IMR-90 (cell line): ENCODE measurements around the gene CMC1. TPM values are rescaled to one million over a fixed set of nuclear protein-coding genes. Genes with fewer than 3 reads are reported as not detected.

Experiments used
- ATAC-seq: fragments of 200-7000 bp; cut with Tn5 transposase; 2 replicates; pipeline ENCODE4 v1.9.1; 2020; ENCODE audit warnings: low read depth, mild to moderate bottlenecking, moderate library complexity
- BruUV-seq: library from RNA; stranded (reverse); fragments of 400-500 nt; replicated peaks from 2 replicates; lab custom pipeline; 2021; lab: Mats Ljungman, UMichigan
- CTCF ChIA-PET: fragments of 300-600 bp; formaldehyde crosslinking; extraction: SDS; loops from one replicate; lab custom pipeline; 2021; ENCODE audit warnings: antibody characterized with exemption; lab: Yijun Ruan, JAX
- POLR2A ChIA-PET: fragments of 300-600 bp; sonication (Branson Sonifier 250); formaldehyde crosslinking; loops from one replicate; lab custom pipeline; 2022; ENCODE audit warnings: antibody characterized with exemption; ENCODE audit not compliant: unreplicated experiment; lab: Charles Lee
- DNase-seq: peaks from one replicate; pipeline ENCODE4 v3.0.0; 2013
- H2AFZ ChIP-seq: replicated peaks from 2 replicates; pipeline ENCODE3; 2013; ENCODE audit warnings: low read length, mild to moderate bottlenecking; ENCODE audit not compliant: poor library complexity
- H2AK5ac ChIP-seq: 2 replicates; pipeline ENCODE4 v1.6.1; 2013; ENCODE audit warnings: low read depth, low read length, inconsistent platforms
- H2AK9ac ChIP-seq: replicated peaks from 2 replicates; pipeline ENCODE3; 2013; ENCODE audit warnings: mild to moderate bottlenecking, low read depth, low read length, moderate library complexity; ENCODE audit not compliant: poor library complexity
- H2BK120ac ChIP-seq: 2 replicates; pipeline ENCODE4 v1.6.1; 2013; ENCODE audit warnings: low read depth, low read length, inconsistent platforms
- H2BK15ac ChIP-seq: 3 replicates; pipeline ENCODE4 v1.6.1; 2013; ENCODE audit warnings: low read depth, low read length, inconsistent platforms
- H2BK20ac ChIP-seq: 2 replicates; pipeline ENCODE4 v1.6.1; 2013; ENCODE audit warnings: low read depth, mild to moderate bottlenecking, inconsistent platforms, low read length, moderate library complexity
- H2BK5ac ChIP-seq: 2 replicates; pipeline ENCODE4 v1.6.1; 2013; ENCODE audit warnings: mild to moderate bottlenecking, low read depth, low read length, inconsistent platforms; ENCODE audit not compliant: poor library complexity, severe bottlenecking
- H3K14ac ChIP-seq: replicated peaks from 2 replicates; pipeline ENCODE4 v1.6.1; 2013; ENCODE audit warnings: low read depth, low read length, inconsistent platforms
- H3K18ac ChIP-seq: 2 replicates; pipeline ENCODE4 v1.6.1; 2013; ENCODE audit warnings: low read depth, low read length, control low read depth
- H3K23ac ChIP-seq: 2 replicates; pipeline ENCODE4 v1.6.1; 2013; ENCODE audit warnings: low read depth, low read length, inconsistent platforms
- H3K27ac ChIP-seq: 2 replicates; pipeline ENCODE4 v1.5.1; 2013; ENCODE audit warnings: mild to moderate bottlenecking, control low read depth, low read length; ENCODE audit not compliant: insufficient read depth
- H3K27me3 ChIP-seq: 2 replicates; pipeline ENCODE4 v1.6.1; 2013; ENCODE audit warnings: low read length; ENCODE audit not compliant: control insufficient read depth, insufficient read depth
- H3K36me3 ChIP-seq: 2 replicates; pipeline ENCODE4 v1.6.1; 2013; ENCODE audit warnings: low read length, mixed read lengths; ENCODE audit not compliant: control insufficient read depth, insufficient read depth
- H3K4ac ChIP-seq: 2 replicates; pipeline ENCODE4 v1.6.1; 2013; ENCODE audit warnings: low read depth, low read length, inconsistent platforms
- H3K4me1 ChIP-seq: 2 replicates; pipeline ENCODE4 v1.6.1; 2013; ENCODE audit warnings: low read length, mixed read lengths; ENCODE audit not compliant: control insufficient read depth, insufficient read depth
- H3K4me2 ChIP-seq: 2 replicates; pipeline ENCODE4 v1.6.1; 2013; ENCODE audit warnings: low read depth, mild to moderate bottlenecking, control low read depth, low read length, moderate library complexity
- H3K4me3 ChIP-seq: 2 replicates; pipeline ENCODE4 v1.5.1; 2013; ENCODE audit warnings: low read depth, mild to moderate bottlenecking, control low read depth, low read length, moderate library complexity; ENCODE audit not compliant: insufficient read depth
- H3K56ac ChIP-seq: 2 replicates; pipeline ENCODE4 v1.6.1; 2013; ENCODE audit warnings: low read length, inconsistent platforms; ENCODE audit not compliant: insufficient read depth; ENCODE audit errors: extremely low read depth
- H3K79me1 ChIP-seq, 2 experiments: 2 replicates each; pipeline ENCODE4 v1.6.1; 2013; ENCODE audit warnings: low read length in 2 of 2, inconsistent platforms in 1 of 2, low read depth in 1 of 2
- H3K9ac ChIP-seq: 2 replicates; pipeline ENCODE4 v1.6.1; 2013; ENCODE audit warnings: low read depth, low read length, control low read depth
- H3K9me1 ChIP-seq: 2 replicates; pipeline ENCODE4 v1.6.1; 2013; ENCODE audit warnings: low read length, inconsistent platforms; ENCODE audit not compliant: insufficient read depth
- H3K9me3 ChIP-seq: 2 replicates; pipeline ENCODE4 v1.6.1; 2013; ENCODE audit warnings: low read length; ENCODE audit not compliant: control insufficient read depth, insufficient read depth
- H4K20me1 ChIP-seq: 2 replicates; pipeline ENCODE4 v1.6.1; 2013; ENCODE audit warnings: low read length, inconsistent platforms; ENCODE audit not compliant: insufficient read depth
- H4K5ac ChIP-seq: 2 replicates; pipeline ENCODE4 v1.6.1; 2013; ENCODE audit warnings: mild to moderate bottlenecking, low read depth, low read length, control low read depth
- H4K8ac ChIP-seq, 2 experiments: 2 replicates each; pipeline ENCODE4 v1.6.1; 2013; ENCODE audit warnings: low read depth in 2 of 2, low read length in 2 of 2, control low read depth in 1 of 2, inconsistent platforms in 1 of 2
- H4K91ac ChIP-seq: 2 replicates; pipeline ENCODE4 v1.6.1; 2013; ENCODE audit warnings: low read depth, low read length, inconsistent platforms; ENCODE audit not compliant: insufficient read depth
- BHLHE40 ChIP-seq: fragments of 150-350 bp; IDR thresholded peaks from 2 replicates; pipeline ENCODE4 v1.6.1; 2016; ENCODE audit warnings: mild to moderate bottlenecking, low read depth, low read length
- CHD1 ChIP-seq: IDR thresholded peaks from 2 replicates; pipeline ENCODE4 v1.6.1; 2012; ENCODE audit warnings: low read depth, low read length, improper control_type of control experiment
- CTCF ChIP-seq: conservative IDR thresholded peaks from 2 replicates; pipeline ENCODE4 v1.5.1; 2012; ENCODE audit warnings: mild to moderate bottlenecking, low read depth, low read length, improper control_type of control experiment
- ELK1 ChIP-seq: fragments of 150-350 bp; IDR thresholded peaks from 2 replicates; pipeline ENCODE4 v1.6.1; 2016; ENCODE audit warnings: low read depth, mild to moderate bottlenecking, low read length, moderate library complexity, borderline replicate concordance
- FOS ChIP-seq: fragments of 150-350 bp; IDR thresholded peaks from 2 replicates; pipeline ENCODE4 v1.6.1; 2016; ENCODE audit warnings: low read depth, low read length
- MAFK ChIP-seq: IDR thresholded peaks from 2 replicates; pipeline ENCODE4 v1.6.1; 2012; ENCODE audit warnings: low read depth, low read length, improper control_type of control experiment
- MXI1 ChIP-seq: IDR thresholded peaks from 2 replicates; pipeline ENCODE4 v1.6.1; 2012; ENCODE audit warnings: low read depth, mild to moderate bottlenecking, low read length, moderate library complexity, borderline replicate concordance
- NFE2L2 ChIP-seq: fragments of 150-350 bp; IDR thresholded peaks from 2 replicates; pipeline ENCODE4 v1.6.1; 2016; ENCODE audit warnings: low read depth, mild to moderate bottlenecking, low read length
- RCOR1 ChIP-seq: IDR thresholded peaks from 2 replicates; pipeline ENCODE4 v1.6.1; 2012; ENCODE audit warnings: mild to moderate bottlenecking, low read length, improper control_type of control experiment; ENCODE audit not compliant: insufficient replicate concordance
- SMC3 ChIP-seq: fragments of 150-350 bp; IDR thresholded peaks from 2 replicates; pipeline ENCODE4 v1.6.1; 2016; ENCODE audit warnings: low read depth, mild to moderate bottlenecking, antibody characterized with exemption, low read length, moderate library complexity
- WGBS, 2 experiments: methylation state at CpG; one replicate each; pipeline versions ENCODE4 v1.1.5 to v1.1.7; 2013; ENCODE audit warnings: missing lambda C conversion rate in 2 of 2; ENCODE audit not compliant: insufficient read length in 1 of 2; ENCODE audit errors: extremely low coverage in 2 of 2; 5-methylcytosine and 5-hydroxymethylcytosine counted together
- dilution Hi-C: fragments of 300-500 bp; cut with HindIII; formaldehyde crosslinking; loops from one replicate; pipeline ENCODE4 v1.14.3; 2018; ENCODE audit warnings: low sequenced_read_pairs; ENCODE audit not compliant: unreplicated experiment
- in situ Hi-C: fragments of 300-500 bp; cut with MboI; formaldehyde crosslinking; loops from 3 replicates; pipeline ENCODE4 v1.14.3; 2019; ENCODE audit warnings: low sequenced_read_pairs, inconsistent platforms, mixed read lengths
- intact Hi-C: fragments of 100-400 bp; cut with micrococcal nuclease; formaldehyde crosslinking; loops from 2 replicates; pipeline ENCODE4 v1.10.0; 2022
- polyA plus RNA-seq, 3 experiments: library from polyadenylated mRNA; depleted of rRNA; stranded (reverse); fragments of >200 nt; gene quantifications; 2 replicates each; pipeline ENCODE4 v1.2.3, GENCODE V29; 2012; ENCODE audit warnings: low replicate concordance in 1 of 3
- total RNA-seq: library from RNA; depleted of rRNA; stranded (reverse); fragments of >200 nt; gene quantifications from 2 replicates; pipeline ENCODE4 v1.2.3, GENCODE V29; 2012

CMC1 gene
- total and polyA plus RNA-seq, 2 of the 4 experiments (the other 2 are of a cell fraction) = 1.6 to 18.3 TPM

GRCh38 chr3:28240441-28240840 is 978 bp upstream of the CMC1 start:
- Histone ChIP-seq H3K27me3 (no peaks in the 10 kb centered on the region), H2AK9ac (peak overlapping the region; percentile 39), H2AK5ac (no peak overlapping the region), H3K4ac (no peak overlapping the region), H2BK120ac (no peak overlapping the region), H4K8ac (peak overlapping the region; percentile 72 to 86; a peak in 3 of 4 replicates), H2BK5ac (no peak overlapping the region), H3K79me1 (peaks cover 20 to 25% of the 10 kb centered on the region in 2 experiments), H3K4me2 (no peak overlapping the region), H4K91ac (no peak overlapping the region), H3K14ac (no peak overlapping the region), H3K23ac (peak overlapping the region; percentile 36; the same call in 1 of the 2 replicates), H3K56ac (no peak overlapping the region), H2BK20ac (no peak overlapping the region), H3K18ac (no peak overlapping the region), H4K5ac (no peak overlapping the region), H2BK15ac (no peak overlapping the region), H3K4me3 (no peak overlapping the region), H3K9me3 (no peaks in the 10 kb centered on the region), H3K36me3 (no peaks in the 10 kb centered on the region), H2AFZ (peak overlapping the region; percentile 97), H3K4me1 (no peaks in the 10 kb centered on the region), H3K9me1 (peaks cover 3% of the 10 kb centered on the region; the same call in 1 of the 2 replicates), H4K20me1 (no peaks in the 10 kb centered on the region), H3K9ac (no peak overlapping the region), H3K27ac (no peak overlapping the region)
- in situ Hi-C loops = no loop called here
- intact Hi-C loops = loop anchor here (5.0 kb wide), 1 partner anchor 528 kb away; no protein-coding TSS in a partner anchor
- BruUV-seq = no TSS peak
- no peak for ATAC-seq
- dilution Hi-C loops = no loop called here
- TF ChIP-seq BHLHE40 (no peak), SMC3 (no peak), MAFK (no peak), RCOR1 (no peak), MXI1 (no peak), ELK1 (no peak), NFE2L2 (no peak), CTCF (no peak), CHD1 (no peak), FOS (no peak)
- ChIA-PET POLR2A (no interaction called here), CTCF (no interaction called here)
- no peak for DNase-seq
- no CpG with 5 or more reads among the region's 7 CpGs for WGBS, 2 experiments
